Muscle of arm (tissue), 12 donors: ENCODE data around the gene ANKRD33. TPM values are rescaled to one million over a fixed set of nuclear protein-coding genes. Genes with fewer than 3 reads are reported as not detected.

ENCODE experiments used
- DNase-seq: peaks from one replicate; pipeline ENCODE4 v3.0.0-alpha.2; 2013
- polyA plus RNA-seq, 12 donors: library from polyadenylated mRNA; unstranded; fragments of 120-200 nt; gene quantifications; one replicate each; pipeline ENCODE4 v1.2.1, GENCODE V29; 2013; ENCODE audit not compliant: insufficient read length in 12 of 12

The ANKRD33 gene
- polyA plus RNA-seq, 12 donors, result 0.08 to 0.36 (median 0.20) TPM; not detected in 6

- no peak for DNase-seq
Measured at GRCh38 chr12:51860986-51861385, 26.9 kb upstream of the ANKRD33 start.

GRCh38 chr12:51862947-51863346 lies 25.0 kb upstream of the ANKRD33 start:
- no peak for DNase-seq

GRCh38 chr12:51863363-51863932 lies 24.5 kb upstream of the ANKRD33 start:
- no peak for DNase-seq

DNA sequence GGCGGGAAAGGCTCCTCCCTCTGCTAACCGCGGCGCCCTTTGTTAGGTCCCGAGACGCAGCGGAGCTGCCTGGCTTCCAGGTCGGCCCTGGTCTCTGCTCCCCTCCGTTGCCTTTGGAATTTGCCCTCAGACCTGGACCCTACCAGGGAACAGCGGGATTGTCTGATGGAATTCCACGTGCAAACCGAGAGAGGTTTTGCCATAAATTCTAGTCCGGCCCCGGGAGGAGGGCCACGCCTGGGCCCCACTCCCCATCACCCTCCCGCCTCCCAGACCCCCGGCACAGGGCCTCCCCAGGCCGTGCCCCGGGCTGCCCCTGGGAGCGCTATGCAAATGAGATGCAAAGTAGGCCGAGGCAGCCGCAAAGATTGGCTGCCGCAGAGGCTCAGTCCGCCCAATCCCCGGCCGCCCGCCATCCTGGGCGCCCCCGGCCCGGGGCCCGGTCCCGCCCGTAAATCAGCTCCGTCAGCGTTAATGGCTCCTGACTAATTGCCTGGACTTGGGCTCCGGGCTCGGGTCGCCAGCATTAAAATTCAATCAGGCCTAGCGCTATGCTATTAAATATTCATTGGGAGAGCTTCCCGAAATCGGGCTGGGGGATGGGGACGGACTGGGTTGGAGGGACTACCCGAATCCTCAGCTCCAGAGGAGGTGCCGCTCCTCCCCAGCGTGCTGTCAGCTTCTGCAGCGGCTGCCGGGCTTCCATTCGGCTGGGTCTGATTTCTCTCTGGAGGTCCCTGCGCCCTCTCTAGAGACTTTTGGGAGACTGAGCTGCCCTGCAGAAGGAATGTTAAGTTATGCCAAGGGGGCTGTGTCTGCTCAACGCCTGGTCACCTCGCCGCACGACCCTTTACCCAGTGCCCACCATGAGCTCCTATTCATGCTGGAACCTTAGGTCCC lies 23.7 kb upstream of the ANKRD33 start:
- DNase-seq, result no peak

DNA sequence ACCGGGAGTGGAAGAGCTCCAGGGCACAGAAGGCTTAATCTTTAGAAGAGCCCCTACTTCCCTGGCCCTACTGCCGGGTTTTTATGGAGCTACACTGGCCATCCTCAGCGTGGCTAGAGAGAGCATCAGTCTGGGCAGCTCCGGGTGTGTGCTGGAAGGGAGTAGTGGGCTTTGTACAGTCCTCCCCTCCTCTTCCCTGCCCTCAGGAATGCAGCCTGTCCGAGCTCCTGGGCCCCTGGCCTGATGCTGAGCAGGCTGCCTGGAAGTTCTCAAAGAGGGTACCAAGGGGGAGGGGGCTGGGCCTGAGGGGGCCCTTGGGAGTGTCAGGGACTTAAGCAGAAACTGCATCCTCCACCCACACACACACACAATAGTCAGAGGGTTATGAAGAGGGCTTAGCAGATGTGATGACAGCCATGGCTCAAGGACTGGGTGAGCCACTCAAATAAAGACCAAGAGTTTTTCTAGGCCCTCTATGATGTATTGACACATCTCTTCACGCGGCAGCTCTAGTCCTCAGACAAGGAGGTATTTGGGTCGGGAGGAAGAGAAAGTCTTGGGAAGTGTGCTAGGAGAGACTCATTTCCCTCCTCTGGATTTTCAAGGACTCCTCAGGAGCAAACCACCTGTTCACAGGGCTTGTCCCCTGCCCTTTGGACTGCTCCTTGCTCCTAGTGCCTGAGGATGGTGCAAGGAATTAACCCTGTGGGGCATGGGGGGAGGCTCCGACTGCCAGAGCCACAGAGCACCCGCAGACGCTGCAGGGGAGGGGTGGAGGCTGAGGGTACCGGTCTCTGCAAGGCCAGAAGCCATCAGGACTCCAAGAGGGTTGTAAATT lies 22.9 kb upstream of the ANKRD33 start:
- DNase-seq, result no peak

DNA sequence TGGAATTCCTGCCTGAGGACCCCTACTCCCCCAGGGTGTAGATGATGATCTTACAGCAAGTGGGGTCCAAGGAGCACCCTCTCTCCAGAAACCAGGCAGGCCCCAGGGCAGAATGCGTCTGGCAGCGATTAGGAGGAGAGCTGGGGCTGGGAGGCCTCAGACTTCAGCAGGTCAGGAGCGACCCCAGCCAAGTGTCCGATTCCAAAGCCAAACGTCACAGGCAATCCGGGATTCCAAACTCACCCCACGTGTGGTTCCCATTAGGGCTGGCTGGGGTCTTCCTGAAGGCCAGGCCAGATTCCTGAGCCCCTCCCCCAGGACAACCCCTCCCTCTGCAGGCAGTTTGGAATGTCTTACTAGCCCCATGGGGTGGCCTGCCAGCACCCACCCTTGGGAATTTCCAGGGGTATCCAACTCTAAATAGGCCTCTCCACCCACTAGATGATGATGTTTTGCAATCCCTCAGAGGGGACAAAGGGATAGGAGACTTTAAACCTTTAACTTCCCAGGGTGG lies 22.1 kb upstream of the ANKRD33 start:
- no peak for DNase-seq

GRCh38 chr12:51866324-51866723 lies 21.6 kb upstream of the ANKRD33 start:
- no peak for DNase-seq

- DNase-seq, result no peak
Measured at GRCh38 chr12:51866762-51867161, 21.1 kb upstream of the ANKRD33 start.

GRCh38 chr12:51867371-51867770 lies 20.5 kb upstream of the ANKRD33 start:
- no peak for DNase-seq

DNA sequence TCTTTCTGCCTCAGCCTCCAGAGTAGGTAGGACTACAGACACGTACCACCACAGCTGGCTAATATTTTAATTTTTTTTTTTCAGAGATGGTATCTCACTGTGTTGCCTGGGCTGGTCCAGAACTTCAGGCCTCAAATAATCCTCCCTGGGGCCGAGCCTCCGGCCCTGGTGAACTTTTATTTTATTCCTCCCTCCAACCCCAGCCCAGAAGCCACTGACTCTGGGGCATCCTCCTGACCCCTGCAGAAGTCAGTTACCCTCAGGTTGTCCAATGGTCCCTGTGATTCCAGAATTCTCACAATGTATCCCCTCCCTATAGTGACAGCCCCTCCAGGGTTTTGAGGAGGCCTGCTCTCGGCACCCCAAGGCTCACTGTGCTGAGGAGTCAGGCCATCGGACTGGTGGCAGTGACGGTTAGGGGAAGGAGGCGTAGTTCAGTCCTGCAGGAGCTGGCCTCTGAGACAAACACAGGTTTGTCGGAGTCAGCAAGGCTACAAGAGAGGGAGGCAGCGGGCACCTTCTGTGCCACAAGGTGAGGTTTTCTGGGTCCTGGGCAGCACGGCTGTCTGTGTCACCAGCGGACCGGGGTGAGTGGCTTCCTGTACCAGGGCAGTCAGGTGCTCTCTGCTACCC lies 20.0 kb upstream of the ANKRD33 start:
- no peak for DNase-seq

DNA sequence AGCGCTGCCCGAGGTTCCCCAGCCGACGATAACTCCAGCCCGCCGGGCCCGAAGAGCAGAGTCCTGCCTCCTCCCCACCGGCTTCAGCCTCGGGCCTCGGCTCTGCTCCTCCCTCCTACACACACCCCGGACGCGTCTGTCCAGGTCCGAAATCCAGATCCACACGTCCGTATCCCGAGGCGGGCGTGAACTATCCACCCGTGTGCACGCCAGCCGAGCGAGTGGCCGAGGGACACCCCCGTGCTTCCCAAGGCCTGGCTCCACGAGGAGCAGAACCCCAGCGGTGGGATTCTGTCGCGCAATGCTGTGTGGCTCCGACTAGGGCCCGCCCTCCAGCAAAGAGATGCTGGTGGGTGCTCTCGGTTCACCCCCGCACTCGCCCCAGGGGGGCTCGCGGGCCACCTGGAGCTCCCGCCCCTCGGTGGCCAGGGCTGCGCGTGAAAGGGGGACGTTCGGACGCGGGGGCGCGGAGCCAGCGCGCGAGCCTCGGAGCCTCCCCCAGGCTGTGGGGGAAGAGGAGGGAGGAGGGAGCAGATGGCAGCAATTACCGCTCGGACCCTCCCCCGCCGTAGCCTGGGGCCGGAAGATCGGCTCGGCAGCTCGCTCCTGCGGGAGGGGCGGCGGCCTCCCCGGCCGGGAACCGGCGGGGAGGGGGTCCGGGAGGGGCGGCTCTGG lies 18.9 kb upstream of the ANKRD33 start:
- DNase-seq, result no peak

DNA sequence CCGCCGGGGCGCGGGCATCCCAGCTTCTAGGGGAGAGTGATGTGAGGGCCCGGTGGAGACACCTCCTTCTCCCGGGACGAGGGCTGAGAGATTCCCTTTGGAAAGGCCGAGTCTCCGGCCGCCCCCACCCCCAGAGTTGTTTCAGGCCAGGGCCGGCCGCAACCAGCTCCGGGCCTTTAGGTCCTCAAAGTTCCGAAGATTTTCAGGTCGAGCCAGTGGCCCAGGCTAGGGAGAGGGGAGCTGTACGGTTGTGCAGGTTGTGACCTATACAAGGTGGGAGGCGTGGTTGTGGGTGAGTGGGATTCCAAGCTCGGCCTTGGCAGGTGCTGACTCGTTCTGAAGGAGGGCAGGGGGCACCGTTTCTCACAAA lies 18.4 kb upstream of the ANKRD33 start:
- no peak for DNase-seq

DNA sequence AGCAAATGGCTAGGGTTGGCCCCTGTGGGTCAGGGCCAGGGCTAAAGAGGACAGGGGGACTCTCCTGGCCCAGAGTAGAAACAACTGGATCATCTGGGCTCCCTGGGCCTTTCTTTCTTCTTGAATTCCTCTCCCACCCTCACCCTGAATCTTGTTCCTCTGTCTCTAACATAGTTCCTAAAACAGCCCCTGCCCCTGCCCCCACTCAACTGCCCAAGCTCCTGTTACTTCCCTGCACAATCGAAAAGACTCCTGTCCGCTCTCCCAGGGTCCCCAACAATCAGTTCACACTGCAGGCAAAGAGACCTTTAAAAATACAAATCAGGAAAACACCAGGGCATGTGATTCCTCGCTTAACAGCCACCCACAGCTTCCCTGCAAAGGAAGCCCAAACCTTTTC lies 18.0 kb upstream of the ANKRD33 start:
- DNase-seq, result no peak

DNA sequence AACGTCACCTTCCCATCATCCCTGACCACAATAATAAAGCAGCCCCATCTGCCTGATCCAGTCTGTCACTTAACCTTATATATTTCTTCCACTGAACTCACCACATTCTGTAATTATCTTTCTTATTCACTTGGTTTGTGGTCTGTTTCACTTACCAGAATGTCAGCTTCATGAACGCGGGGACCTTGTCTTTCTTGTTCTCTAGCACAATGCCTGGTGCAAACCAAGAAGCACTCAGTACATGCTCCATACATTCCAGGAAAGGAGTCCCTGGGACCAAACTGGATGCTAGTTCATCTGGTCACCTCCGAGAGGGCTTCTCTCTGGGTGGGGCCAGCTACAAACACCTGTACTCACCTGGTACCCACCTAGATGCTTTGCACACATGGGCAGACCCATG lies 17.4 kb upstream of the ANKRD33 start:
- DNase-seq, result no peak

GRCh38 chr12:51871126-51871525 lies 16.8 kb upstream of the ANKRD33 start:
- no peak for DNase-seq

DNA sequence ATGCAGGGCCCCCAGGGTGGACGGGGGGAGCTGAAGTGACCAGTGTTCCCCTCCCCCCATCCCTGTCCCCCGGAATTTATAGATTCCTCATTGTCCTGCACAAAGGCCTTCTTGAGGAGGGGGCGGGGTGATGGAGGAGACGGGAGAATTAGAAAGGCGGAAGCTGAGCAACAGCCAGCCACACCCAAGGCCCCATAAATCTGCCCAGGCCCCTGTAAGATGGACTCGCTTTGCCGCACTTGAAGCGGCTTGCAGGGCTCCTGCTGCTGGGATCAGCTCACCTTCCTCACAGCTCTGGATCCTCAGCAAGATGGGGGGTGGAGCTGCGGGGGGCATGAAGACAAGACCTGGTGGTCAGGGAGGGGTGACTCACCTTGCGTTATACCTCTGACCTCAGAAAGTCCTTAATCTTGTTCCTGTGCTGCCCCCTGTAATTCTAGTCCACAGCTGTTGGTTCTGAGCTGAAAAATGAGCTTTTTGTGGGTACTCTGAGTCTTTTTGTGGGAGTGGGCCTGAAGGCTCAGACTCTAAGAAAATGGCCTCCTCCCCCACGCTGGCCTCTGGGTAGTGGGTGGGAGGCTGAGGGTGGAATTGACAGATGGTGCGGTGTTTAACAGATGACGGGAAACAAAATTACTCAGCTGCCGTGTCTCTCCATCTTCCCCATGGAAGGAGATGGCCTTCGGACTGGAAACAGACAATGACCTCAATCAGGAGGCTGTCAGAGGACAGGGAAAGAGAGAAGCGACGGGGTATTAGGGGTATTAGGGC lies 15.8 kb upstream of the ANKRD33 start:
- no peak for DNase-seq

GRCh38 chr12:51872689-51872981 lies 15.3 kb upstream of the ANKRD33 start:
- no peak for DNase-seq

- no peak for DNase-seq
Measured at GRCh38 chr12:51873251-51873994, 14.5 kb upstream of the ANKRD33 start.

- DNase-seq, result no peak
Measured at GRCh38 chr12:51874000-51874399, 13.9 kb upstream of the ANKRD33 start.

GRCh38 chr12:51874486-51874885 lies 13.4 kb upstream of the ANKRD33 start:
- no peak for DNase-seq
